GM23338 (cell line): ENCODE measurements around the gene TICRR.

Experiments used
- CREB1 ChIP-seq: fragments of 250-450 bp; sonication (Bioruptor Pico); IDR thresholded peaks from 2 replicates; pipeline ENCODE4 v1.5.0; 2020; ENCODE audit warnings: low read depth, mild to moderate bottlenecking, moderate library complexity
- CTCF ChIP-seq, 2 experiments: fragments of 200-600 bp in 1 of 2; sonication (generic) in 1 of 2; conservative IDR thresholded peaks; 2 replicates each; pipeline versions ENCODE4 v1.5.1 to v1.6.1; 2016 to 2017; ENCODE audit warnings: antibody characterized with exemption in 2 of 2, low read depth in 2 of 2, mild to moderate bottlenecking in 2 of 2, moderate library complexity in 1 of 2
- EZH2 ChIP-seq: fragments of 200-600 bp; sonication (generic); IDR thresholded peaks from one replicate; pipeline ENCODE4 v1.8.0; 2017; ENCODE audit warnings: antibody characterized with exemption, mild to moderate bottlenecking, low read depth; ENCODE audit not compliant: unreplicated experiment
- EZH2phosphoT487 ChIP-seq: fragments of 200-600 bp; sonication (generic); IDR thresholded peaks from one replicate; pipeline ENCODE4 v1.8.1; 2018; ENCODE audit warnings: antibody characterized with exemption; ENCODE audit not compliant: unreplicated experiment
- JUNB ChIP-seq: IDR thresholded peaks from one replicate; pipeline ENCODE4 v1.6.1; 2016; ENCODE audit warnings: antibody characterized with exemption; ENCODE audit not compliant: unreplicated experiment
- NANOG ChIP-seq: IDR thresholded peaks from 2 replicates; pipeline ENCODE4 v1.6.1; 2016; ENCODE audit warnings: antibody characterized with exemption, borderline replicate concordance
- POLR2AphosphoS5 ChIP-seq: IDR thresholded peaks from 2 replicates; pipeline ENCODE4 v1.6.1; 2016; ENCODE audit warnings: antibody characterized with exemption, low read depth
- STAT1 ChIP-seq: IDR thresholded peaks from one replicate; pipeline ENCODE4 v1.6.1; 2016; ENCODE audit warnings: antibody characterized with exemption; ENCODE audit not compliant: unreplicated experiment
- TF ChIP-seq, protein P1 (sequence below): IDR thresholded peaks from one replicate; pipeline ENCODE4 v1.6.1; 2018; ENCODE audit warnings: antibody characterized with exemption; ENCODE audit not compliant: unreplicated experiment

- TF ChIP-seq CTCF (conservative IDR thresholded peaks at IDR 0.05; ENCODE audit: low read depth in 2 of 2) (peak; percentile 75 to 90), POLR2AphosphoS5 (no peak), STAT1 (no peak), EZH2phosphoT487 (no peak), NANOG (no peak), JUNB (no peak), EZH2 (no peak), CREB1 (peak; percentile 64)
- TF ChIP-seq, protein P1, sequence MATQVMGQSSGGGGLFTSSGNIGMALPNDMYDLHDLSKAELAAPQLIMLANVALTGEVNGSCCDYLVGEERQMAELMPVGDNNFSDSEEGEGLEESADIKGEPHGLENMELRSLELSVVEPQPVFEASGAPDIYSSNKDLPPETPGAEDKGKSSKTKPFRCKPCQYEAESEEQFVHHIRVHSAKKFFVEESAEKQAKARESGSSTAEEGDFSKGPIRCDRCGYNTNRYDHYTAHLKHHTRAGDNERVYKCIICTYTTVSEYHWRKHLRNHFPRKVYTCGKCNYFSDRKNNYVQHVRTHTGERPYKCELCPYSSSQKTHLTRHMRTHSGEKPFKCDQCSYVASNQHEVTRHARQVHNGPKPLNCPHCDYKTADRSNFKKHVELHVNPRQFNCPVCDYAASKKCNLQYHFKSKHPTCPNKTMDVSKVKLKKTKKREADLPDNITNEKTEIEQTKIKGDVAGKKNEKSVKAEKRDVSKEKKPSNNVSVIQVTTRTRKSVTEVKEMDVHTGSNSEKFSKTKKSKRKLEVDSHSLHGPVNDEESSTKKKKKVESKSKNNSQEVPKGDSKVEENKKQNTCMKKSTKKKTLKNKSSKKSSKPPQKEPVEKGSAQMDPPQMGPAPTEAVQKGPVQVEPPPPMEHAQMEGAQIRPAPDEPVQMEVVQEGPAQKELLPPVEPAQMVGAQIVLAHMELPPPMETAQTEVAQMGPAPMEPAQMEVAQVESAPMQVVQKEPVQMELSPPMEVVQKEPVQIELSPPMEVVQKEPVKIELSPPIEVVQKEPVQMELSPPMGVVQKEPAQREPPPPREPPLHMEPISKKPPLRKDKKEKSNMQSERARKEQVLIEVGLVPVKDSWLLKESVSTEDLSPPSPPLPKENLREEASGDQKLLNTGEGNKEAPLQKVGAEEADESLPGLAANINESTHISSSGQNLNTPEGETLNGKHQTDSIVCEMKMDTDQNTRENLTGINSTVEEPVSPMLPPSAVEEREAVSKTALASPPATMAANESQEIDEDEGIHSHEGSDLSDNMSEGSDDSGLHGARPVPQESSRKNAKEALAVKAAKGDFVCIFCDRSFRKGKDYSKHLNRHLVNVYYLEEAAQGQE = no peak
These were observed 72.1 kb downstream of the TICRR start for GRCh38 chr15:89647191-89647851.
